Measurements from ENCODE around the gene GHRH. TPM values are rescaled to one million over a fixed set of nuclear protein-coding genes. Genes with fewer than 3 reads are reported as not detected.

GHRH gene
- total RNA-seq, 2 experiments from 2014 or later = not detected

DNA sequence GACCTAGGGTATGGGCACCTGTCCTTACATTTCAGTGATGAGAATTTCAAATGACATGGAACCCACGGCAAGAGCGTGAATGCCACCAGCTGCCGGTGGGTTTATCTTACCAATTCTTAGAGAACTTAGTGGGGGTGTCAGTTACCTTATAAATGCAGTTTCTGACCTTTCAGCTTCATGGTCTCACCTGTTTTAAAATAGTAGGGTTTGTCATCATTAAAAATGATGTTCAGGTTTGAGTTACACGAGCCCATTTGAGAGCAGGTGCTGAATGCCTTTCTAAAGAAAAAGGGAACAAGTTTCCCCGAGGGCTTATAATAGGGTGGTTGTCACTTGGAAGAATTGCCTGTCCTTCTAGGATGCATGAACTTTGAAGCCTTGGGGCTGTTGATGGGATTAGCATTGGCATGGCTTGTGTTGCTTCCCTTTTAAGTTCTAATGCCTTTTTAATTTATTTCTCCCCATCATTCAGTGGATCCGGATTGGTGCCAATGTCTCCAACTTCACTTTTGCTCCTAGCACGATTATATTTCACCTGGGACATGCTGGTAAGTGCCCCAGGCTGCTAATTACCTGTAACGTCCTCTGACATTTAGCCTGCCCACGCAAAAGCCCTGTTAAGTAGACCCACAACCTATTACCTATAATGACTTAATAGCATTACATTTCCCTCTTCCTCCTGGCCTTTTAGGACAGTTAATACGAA is 27.9 kb downstream of the GHRH start:
- POLR2A ChIA-PET = no interaction called here
- DNase-seq (ENCODE audit: low spot score) = no peak
- Histone ChIP-seq H3K36me3 (ENCODE audit: insufficient read depth, low read length) (peaks cover 98% of the 10 kb centered on the region), H3K9me2 (ENCODE audit: insufficient read depth, low read length) (no peaks in the 10 kb centered on the region), H4K20me1 (ENCODE audit: insufficient read depth, low read length) (no peaks in the 10 kb centered on the region), H3K4me3 (ENCODE audit: low read depth, low read length, poor library complexity, severe bottlenecking) (no peak overlapping the region), H2AFZ (ENCODE audit: low read length) (no peak overlapping the region), H3K27ac (ENCODE audit: low read depth, low read length, poor library complexity, severe bottlenecking) (no peak overlapping the region), H3K79me2 (ENCODE audit: insufficient read depth, low read depth, low read length) (no peaks in the 10 kb centered on the region), H3K4me1 (ENCODE audit: insufficient read depth, low read length, poor library complexity, severe bottlenecking) (no peaks in the 10 kb centered on the region), H3K4me2 (ENCODE audit: low read length) (no peak overlapping the region), H3K9me3 (ENCODE audit: low read length) (no peaks in the 10 kb centered on the region)
- no TSS peak for BruUV-seq (replicated peaks)
- TF ChIP-seq, protein P1, sequence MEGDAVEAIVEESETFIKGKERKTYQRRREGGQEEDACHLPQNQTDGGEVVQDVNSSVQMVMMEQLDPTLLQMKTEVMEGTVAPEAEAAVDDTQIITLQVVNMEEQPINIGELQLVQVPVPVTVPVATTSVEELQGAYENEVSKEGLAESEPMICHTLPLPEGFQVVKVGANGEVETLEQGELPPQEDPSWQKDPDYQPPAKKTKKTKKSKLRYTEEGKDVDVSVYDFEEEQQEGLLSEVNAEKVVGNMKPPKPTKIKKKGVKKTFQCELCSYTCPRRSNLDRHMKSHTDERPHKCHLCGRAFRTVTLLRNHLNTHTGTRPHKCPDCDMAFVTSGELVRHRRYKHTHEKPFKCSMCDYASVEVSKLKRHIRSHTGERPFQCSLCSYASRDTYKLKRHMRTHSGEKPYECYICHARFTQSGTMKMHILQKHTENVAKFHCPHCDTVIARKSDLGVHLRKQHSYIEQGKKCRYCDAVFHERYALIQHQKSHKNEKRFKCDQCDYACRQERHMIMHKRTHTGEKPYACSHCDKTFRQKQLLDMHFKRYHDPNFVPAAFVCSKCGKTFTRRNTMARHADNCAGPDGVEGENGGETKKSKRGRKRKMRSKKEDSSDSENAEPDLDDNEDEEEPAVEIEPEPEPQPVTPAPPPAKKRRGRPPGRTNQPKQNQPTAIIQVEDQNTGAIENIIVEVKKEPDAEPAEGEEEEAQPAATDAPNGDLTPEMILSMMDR (conservative IDR thresholded peaks at IDR 0.05; ENCODE audit: low read length) = no peak
- no peak for TF ChIP-seq EZH2phosphoT487 (IDR thresholded peaks at IDR 0.05; ENCODE audit: borderline replicate concordance, low read depth, low read length)
- CTCF ChIA-PET (ENCODE audit: unreplicated experiment) = no interaction called here
- intact Hi-C loops (cut with micrococcal nuclease; ENCODE audit: unreplicated experiment) = no loop called here

DNA sequence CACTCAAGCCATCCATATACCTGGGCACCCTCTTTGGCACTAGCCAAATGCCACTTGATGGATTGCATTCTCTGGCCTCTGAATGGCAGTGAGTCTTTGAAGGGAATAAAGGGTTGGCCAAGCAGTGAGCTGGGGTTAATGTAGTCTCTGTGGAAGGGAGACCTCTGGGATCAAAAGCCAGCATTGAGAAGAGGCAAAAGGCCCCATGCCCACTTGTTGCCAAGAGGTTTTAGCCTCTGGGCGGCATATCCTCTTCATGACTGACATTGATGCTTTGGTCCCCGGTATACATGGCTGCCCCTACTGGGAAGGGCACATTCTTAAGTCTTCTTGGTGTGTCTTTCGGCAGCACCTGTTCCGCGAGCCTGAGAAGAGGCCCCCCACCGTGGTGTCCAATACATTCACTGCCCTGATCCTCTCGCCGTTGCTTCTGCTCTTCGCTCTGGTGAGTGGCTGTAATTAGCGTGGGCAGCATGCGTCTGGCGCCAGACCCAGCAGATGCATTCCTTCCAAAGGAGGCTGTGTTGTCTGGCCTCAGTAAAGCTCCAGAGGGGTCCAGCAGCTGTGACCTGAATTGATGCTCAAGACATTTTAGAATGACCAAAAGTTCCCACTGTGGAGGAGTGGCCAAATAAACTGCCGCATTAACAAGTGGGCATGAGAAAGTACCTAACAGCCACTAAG is 29.5 kb downstream of the GHRH start:
- no peaks in the 10 kb centered on the region for H3K79me2 ChIP-seq (ENCODE audit: insufficient read depth, low read depth, low read length)
- H3K27ac ChIP-seq (ENCODE audit: low read depth, low read length, poor library complexity, severe bottlenecking) = no peak overlapping the region
- CTCF ChIA-PET (ENCODE audit: unreplicated experiment) = no interaction called here
- no peak for DNase-seq (ENCODE audit: low spot score)
- H3K36me3 ChIP-seq (ENCODE audit: insufficient read depth, low read length) = peaks cover 98% of the 10 kb centered on the region
- no peaks in the 10 kb centered on the region for H3K4me1 ChIP-seq (ENCODE audit: insufficient read depth, low read length, poor library complexity, severe bottlenecking)
- H3K4me3 ChIP-seq (ENCODE audit: low read depth, low read length, poor library complexity, severe bottlenecking) = no peak overlapping the region
- intact Hi-C loops (cut with micrococcal nuclease; ENCODE audit: unreplicated experiment) = no loop called here
- POLR2A ChIA-PET = no interaction called here
- H4K20me1 ChIP-seq (ENCODE audit: insufficient read depth, low read length) = no peaks in the 10 kb centered on the region
- TF ChIP-seq, protein P1 (conservative IDR thresholded peaks at IDR 0.05; ENCODE audit: low read length) = no peak
- TF ChIP-seq EZH2phosphoT487 (IDR thresholded peaks at IDR 0.05; ENCODE audit: borderline replicate concordance, low read depth, low read length) = no peak
- H2AFZ ChIP-seq (ENCODE audit: low read length) = no peak overlapping the region
- BruUV-seq (replicated peaks) = no TSS peak
- H3K9me3 ChIP-seq (ENCODE audit: low read length) = no peaks in the 10 kb centered on the region
- H3K4me2 ChIP-seq (ENCODE audit: low read length) = no peak overlapping the region
- H3K9me2 ChIP-seq (ENCODE audit: insufficient read depth, low read length) = no peaks in the 10 kb centered on the region

DNA sequence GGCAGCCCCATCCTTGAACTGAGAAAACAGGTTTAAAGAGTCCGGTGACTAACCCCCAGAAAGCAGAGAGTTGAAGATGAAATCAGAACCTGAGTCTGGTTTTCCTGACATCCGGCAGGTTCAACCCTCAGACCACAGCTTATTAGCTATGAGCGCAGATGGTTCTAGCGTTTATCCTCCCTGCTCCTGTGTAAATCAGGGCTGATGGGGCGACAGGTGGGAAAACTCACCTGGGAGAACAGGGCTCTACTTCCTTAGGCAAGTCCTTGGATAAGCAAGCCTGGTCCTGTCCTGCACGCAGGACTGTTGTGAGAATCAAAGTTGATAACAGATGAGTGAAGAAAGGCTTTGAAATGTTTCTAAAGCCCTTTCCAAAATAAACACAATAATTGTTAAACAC is 31.4 kb downstream of the GHRH start:
- H3K36me3 ChIP-seq (ENCODE audit: insufficient read depth, low read length) = peaks cover 100% of the 10 kb centered on the region
- H3K4me3 ChIP-seq (ENCODE audit: low read depth, low read length, poor library complexity, severe bottlenecking) = no peak overlapping the region
- POLR2A ChIA-PET = no interaction called here
- no peak overlapping the region for H3K4me2 ChIP-seq (ENCODE audit: low read length)
- H3K9me2 ChIP-seq (ENCODE audit: insufficient read depth, low read length) = no peaks in the 10 kb centered on the region
- no peak for TF ChIP-seq EZH2phosphoT487 (IDR thresholded peaks at IDR 0.05; ENCODE audit: borderline replicate concordance, low read depth, low read length)
- TF ChIP-seq, protein P1 (conservative IDR thresholded peaks at IDR 0.05; ENCODE audit: low read length) = no peak
- no peaks in the 10 kb centered on the region for H4K20me1 ChIP-seq (ENCODE audit: insufficient read depth, low read length)
- no peak for DNase-seq (ENCODE audit: low spot score)
- intact Hi-C loops (cut with micrococcal nuclease; ENCODE audit: unreplicated experiment) = no loop called here
- no TSS peak for BruUV-seq (replicated peaks)
- H3K9me3 ChIP-seq (ENCODE audit: low read length) = no peaks in the 10 kb centered on the region
- H3K79me2 ChIP-seq (ENCODE audit: insufficient read depth, low read depth, low read length) = no peaks in the 10 kb centered on the region
- CTCF ChIA-PET (ENCODE audit: unreplicated experiment) = no interaction called here
- H3K4me1 ChIP-seq (ENCODE audit: insufficient read depth, low read length, poor library complexity, severe bottlenecking) = no peaks in the 10 kb centered on the region
- H3K27ac ChIP-seq (ENCODE audit: low read depth, low read length, poor library complexity, severe bottlenecking) = no peak overlapping the region
- no peak overlapping the region for H2AFZ ChIP-seq (ENCODE audit: low read length)
